ENCODE data around the gene AGAP1. TPM values are rescaled to one million over a fixed set of nuclear protein-coding genes. Genes with fewer than 3 reads are reported as not detected.

The AGAP1 gene
- total and polyA plus RNA-seq, 2 donors (not counting 3 experiments of a cell fraction or from before 2014, with no cell fraction given) = 10.2 to 20.9 TPM

GRCh38 chr2:235695602-235695895 lies 201.7 kb downstream of the AGAP1 start:
- H3K27ac ChIP-seq (ENCODE audit: insufficient read depth, low read depth, low read length) = no peak overlapping the region
- no peaks in the 10 kb centered on the region for H3K9me1 ChIP-seq (replicated peaks; ENCODE audit: control insufficient read depth, extremely low read depth, insufficient read depth, low read length)
- no peak overlapping the region for H3K4me3 ChIP-seq (replicated peaks in 1 of 3; ENCODE audit: insufficient read depth in 1 of 3, low read depth in 1 of 3, low read length in 3 of 3)
- no peaks in the 10 kb centered on the region for H4K20me1 ChIP-seq (replicated peaks; ENCODE audit: control insufficient read depth, extremely low read depth, insufficient read depth, low read length)
- intact Hi-C loops (cut with micrococcal nuclease) (no loop called here), dilution Hi-C loops (cut with MboI; ENCODE audit: extremely low pct_ligation_motif_present, low sequenced_read_pairs) (no loop called here)
- no peaks in the 10 kb centered on the region for H3K27me3 ChIP-seq (ENCODE audit: control insufficient read depth in 2 of 2, insufficient read depth in 2 of 2, low read length in 2 of 2)
- POLR2A ChIA-PET = no interaction called here
- no peak overlapping the region for H3K4me2 ChIP-seq (ENCODE audit: insufficient read depth, low read length)
- H3K36me3 ChIP-seq (ENCODE audit: control insufficient read depth in 2 of 2, extremely low read depth in 1 of 2, insufficient read depth in 2 of 2, low read length in 2 of 2) = no peaks in the 10 kb centered on the region
- no peak overlapping the region for H2AFZ ChIP-seq (ENCODE audit: low read depth, low read length)
- H3K4me1 ChIP-seq (ENCODE audit: control insufficient read depth, extremely low read depth, insufficient read depth, low read length) = no peaks in the 10 kb centered on the region
- no peak for TF ChIP-seq JUN (IDR thresholded peaks at IDR 0.05; ENCODE audit: borderline replicate concordance, insufficient read depth, insufficient read length, low read depth)
- no peak for TF ChIP-seq GATA2 (IDR thresholded peaks at IDR 0.05; ENCODE audit: insufficient read depth, insufficient read length, low read depth, low read length)
- TF ChIP-seq MAX (IDR thresholded peaks at IDR 0.05; ENCODE audit: insufficient read depth, insufficient read length) = no peak
- no peak for TF ChIP-seq MYC (IDR thresholded peaks at IDR 0.05; ENCODE audit: low read depth, low read length)
- no peak for TF ChIP-seq EZH2 (IDR thresholded peaks at IDR 0.05; ENCODE audit: borderline replicate concordance, low read depth, low read length, severe bottlenecking)
- no peak for TF ChIP-seq POLR2A (IDR thresholded peaks at IDR 0.05; ENCODE audit: low read depth, low read length)
- no peak for TF ChIP-seq CTCF (IDR thresholded peaks at IDR 0.05; ENCODE audit: extremely low read depth in 1 of 2, insufficient read depth in 1 of 2, low read depth in 1 of 2, low read length in 2 of 2)
- no peak for TF ChIP-seq FOS (IDR thresholded peaks at IDR 0.05; ENCODE audit: borderline replicate concordance, insufficient read depth, low read length)
- TF ChIP-seq POLR2AphosphoS5 (IDR thresholded peaks at IDR 0.05; ENCODE audit: insufficient read depth, low read depth, low read length) = no peak
- no peaks in the 10 kb centered on the region for H3K79me2 ChIP-seq (ENCODE audit: control insufficient read depth, insufficient read depth, low read length)
- DNase-seq (ENCODE audit: low read depth, low spot score) (no peak), FAIRE-seq (no peak)
- CTCF ChIA-PET = no interaction called here
- H3K9ac ChIP-seq (replicated peaks; ENCODE audit: extremely low read depth, insufficient read depth, low read length) = no peak overlapping the region
- H3K9me3 ChIP-seq (replicated peaks; ENCODE audit: control insufficient read depth, insufficient read depth, low read length) = no peaks in the 10 kb centered on the region
- BruUV-seq (replicated peaks) = no TSS peak

All from endothelial cell of umbilical vein (primary cell).